GM12891 (cell line): ENCODE measurements around the gene TTC23.

ENCODE experiments used
- DNase-seq: peaks from one replicate; pipeline ENCODE4 v3.0.0; 2011; ENCODE audit warnings: low spot score; ENCODE audit not compliant: insufficient read length
- FAIRE-seq: peaks from 2 replicates; lab custom pipeline; 2011; peaks lifted over from hg19 to GRCh38; lab: Jason Lieb, UNC
- PAX5 ChIP-seq: IDR thresholded peaks from 2 replicates; pipeline ENCODE4 v1.6.1; 2011; ENCODE audit warnings: low read length, moderate library complexity, mild to moderate bottlenecking; ENCODE audit not compliant: insufficient read depth, severe bottlenecking
- POLR2A ChIP-seq: IDR thresholded peaks from 2 replicates; pipeline ENCODE4 v1.6.1; 2011; ENCODE audit warnings: low read depth, low read length, control low read depth
- POLR2AphosphoS5 ChIP-seq: IDR thresholded peaks from 2 replicates; pipeline ENCODE4 v1.6.1; 2011; ENCODE audit warnings: low read depth, low read length, control low read depth
- POU2F2 ChIP-seq: IDR thresholded peaks from 2 replicates; pipeline ENCODE4 v1.6.1; 2011; ENCODE audit warnings: low read depth, mild to moderate bottlenecking, control low read depth, low read length, moderate library complexity
- SPI1 ChIP-seq: IDR thresholded peaks from 2 replicates; pipeline ENCODE4 v1.6.1; 2011; ENCODE audit warnings: low read depth, low read length, control low read depth
- TAF1 ChIP-seq: IDR thresholded peaks from 2 replicates; pipeline ENCODE4 v1.6.1; 2011; ENCODE audit warnings: low read depth, low read length, control low read depth

Gene TTC23

GRCh38 chr15:99096173-99096893 lies 153.0 kb downstream of the TTC23 start:
- FAIRE-seq: no peak
- TF ChIP-seq SPI1 (no peak), POLR2AphosphoS5 (no peak), PAX5 (no peak)
- DNase-seq: no peak

DNA sequence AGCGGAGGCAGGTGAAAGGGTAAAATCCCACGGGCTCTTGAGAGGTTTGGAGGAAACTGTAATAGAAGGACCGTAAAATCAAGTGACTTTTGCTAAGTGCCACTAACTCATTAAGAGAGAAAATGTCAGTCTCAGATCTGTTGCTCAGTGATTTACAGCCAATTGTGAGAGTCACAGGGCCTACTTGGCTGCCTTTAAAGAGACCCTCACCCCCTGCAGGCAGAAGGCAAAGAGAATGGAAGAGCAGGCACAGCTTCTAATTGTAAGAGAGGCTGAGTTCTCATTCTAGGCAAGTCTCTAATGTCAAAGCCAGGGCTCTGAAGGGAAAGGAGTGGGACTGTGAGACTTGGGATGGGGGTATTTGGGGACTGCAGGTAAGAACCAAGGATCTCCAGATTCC lies 153.8 kb downstream of the TTC23 start:
- no peak for FAIRE-seq
- TF ChIP-seq POLR2AphosphoS5 (no peak), POLR2A (no peak), SPI1 (no peak), TAF1 (no peak), PAX5 (no peak), POU2F2 (no peak)

GRCh38 chr15:99092554-99093172 lies 156.7 kb downstream of the TTC23 start:
- TF ChIP-seq POU2F2 (no peak), POLR2AphosphoS5 (no peak), POLR2A (no peak), PAX5 (no peak), TAF1 (no peak), SPI1 (no peak)
- no peak for DNase-seq
- no peak for FAIRE-seq

More for the DNA sequence above, 153.8 kb downstream of the TTC23 start:
- DNase-seq: no peak

GRCh38 chr15:99090938-99091337 lies 158.4 kb downstream of the TTC23 start:
- FAIRE-seq: no peak
- DNase-seq: no peak
- no peak for TF ChIP-seq POU2F2
- no peak for TF ChIP-seq SPI1
- no peak for TF ChIP-seq POLR2A
- TF ChIP-seq POLR2AphosphoS5: no peak
- no peak for TF ChIP-seq PAX5
- TF ChIP-seq TAF1: no peak

DNA sequence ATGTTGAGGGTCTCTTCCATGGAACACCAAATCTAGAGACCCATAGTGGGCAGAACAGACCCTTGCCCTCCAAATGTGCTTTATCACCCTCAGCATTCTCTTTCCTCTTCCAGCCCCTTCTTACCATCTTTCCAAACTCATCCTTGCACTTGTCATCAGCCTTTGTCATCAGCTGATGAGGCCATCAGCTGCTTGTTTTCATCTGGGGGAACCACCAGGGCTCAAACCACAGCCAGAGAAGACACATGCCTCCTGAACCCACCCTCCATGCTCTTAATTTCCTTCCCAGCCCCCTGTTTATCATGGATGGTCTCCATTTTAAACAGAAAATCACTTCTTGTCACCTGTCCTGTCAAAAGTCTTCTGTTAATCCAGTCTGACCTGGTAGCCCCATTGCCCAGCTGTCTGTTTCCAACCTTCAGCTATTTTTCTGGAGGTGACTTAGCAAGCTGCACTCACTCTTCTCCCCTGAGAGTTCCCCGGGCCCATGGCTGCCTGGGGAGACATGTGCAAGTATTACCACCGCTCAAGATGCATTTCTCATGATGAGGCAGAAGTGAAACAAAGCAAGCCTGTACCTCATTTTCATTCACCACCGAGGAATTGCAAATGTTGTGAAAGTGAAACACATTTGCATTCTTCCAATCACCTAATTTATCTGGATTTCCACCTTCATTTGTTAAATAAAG lies 159.2 kb downstream of the TTC23 start:
- peak; percentile 97 for FAIRE-seq
- DNase-seq: peak; percentile 60
- TF ChIP-seq TAF1 (no peak), PAX5 (no peak), POLR2AphosphoS5 (no peak), POU2F2 (peak; percentile 73), POLR2A (no peak), SPI1 (peak; percentile 86)

GRCh38 chr15:99087405-99087943 lies 161.9 kb downstream of the TTC23 start:
- DNase-seq (no peak), FAIRE-seq (no peak)
- TF ChIP-seq POLR2AphosphoS5 (no peak), SPI1 (no peak), PAX5 (no peak), POLR2A (no peak), POU2F2 (no peak)

DNA sequence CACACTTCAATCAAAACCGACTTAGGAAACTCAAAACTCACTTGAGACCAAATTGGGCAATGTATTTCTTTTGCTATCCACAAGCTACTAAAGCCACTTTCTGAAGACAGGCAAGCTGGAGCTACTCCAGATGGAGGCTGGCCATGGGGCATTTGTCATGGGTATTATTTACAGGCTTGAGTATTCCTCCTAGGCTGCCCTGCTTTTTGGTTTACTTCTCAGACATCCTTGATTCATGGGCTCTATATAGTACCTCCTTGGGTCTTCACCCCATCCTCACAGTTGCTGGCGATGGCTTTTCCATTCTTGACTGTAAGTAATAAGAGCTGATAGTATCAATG lies 163.1 kb downstream of the TTC23 start:
- no peak for FAIRE-seq
- TF ChIP-seq TAF1: no peak
- no peak for TF ChIP-seq POLR2A
- no peak for TF ChIP-seq POLR2AphosphoS5
- no peak for TF ChIP-seq PAX5
- no peak for TF ChIP-seq SPI1
- no peak for DNase-seq
